GM18868 (cell line): ENCODE results near the gene TBRG4.

Source experiments
- ATAC-seq: cut with Tn5 transposase; IDR thresholded peaks from one replicate; pipeline ENCODE4 v1.9.1; 2021; ENCODE audit warnings: mild to moderate bottlenecking, moderate library complexity; ENCODE audit not compliant: unreplicated experiment

Gene TBRG4

GRCh38 chr7:45075871-45076796, 35.4 kb downstream of the TBRG4 start:
- ATAC-seq = no peak

GRCh38 chr7:45075355-45075644, 36.2 kb downstream of the TBRG4 start:
- ATAC-seq = no peak

DNA sequence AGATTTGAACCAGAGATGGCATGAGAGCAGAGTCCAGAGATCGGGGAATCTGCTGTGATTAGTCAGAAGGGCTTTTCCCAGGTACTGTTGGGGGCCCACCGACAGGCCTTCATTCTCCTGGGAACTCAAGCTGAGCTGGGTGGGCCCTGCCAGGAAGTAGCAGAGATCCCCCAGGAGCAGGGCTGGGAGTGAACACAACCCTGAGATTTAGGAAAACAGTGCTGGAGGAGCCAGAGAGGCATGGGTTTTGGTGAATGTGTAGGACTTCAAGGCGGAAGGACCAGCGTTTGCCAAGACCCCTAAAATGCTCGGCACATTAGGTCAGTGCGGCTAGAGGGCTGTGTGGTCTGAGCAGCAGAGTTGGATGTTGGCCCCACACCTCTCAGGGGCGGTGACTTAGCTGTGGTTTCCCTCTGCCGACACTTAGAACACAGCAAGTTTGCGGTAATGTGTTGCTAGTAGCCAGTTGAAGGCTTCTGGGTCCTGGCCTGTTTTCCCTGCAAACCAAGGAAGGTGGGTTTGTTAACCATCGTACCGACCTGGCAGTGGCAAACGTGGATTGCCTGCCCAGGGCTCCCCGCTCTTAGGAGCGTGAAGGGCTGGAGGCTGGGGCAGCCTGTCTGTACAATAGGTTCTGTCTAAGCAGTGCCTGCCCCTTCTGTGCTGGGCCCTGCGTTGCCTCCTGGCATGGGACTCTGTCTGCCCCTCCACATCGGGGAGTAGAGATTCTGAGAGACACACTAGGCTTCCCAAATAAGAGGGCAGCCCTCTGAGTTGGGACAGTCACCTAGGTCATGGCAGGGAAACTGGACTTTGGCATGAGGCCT, 36.8 kb downstream of the TBRG4 start:
- ATAC-seq = no peak

GRCh38 chr7:45073786-45074527, 37.5 kb downstream of the TBRG4 start:
- ATAC-seq = no peak

GRCh38 chr7:45073031-45073785, 38.3 kb downstream of the TBRG4 start:
- no peak for ATAC-seq

DNA sequence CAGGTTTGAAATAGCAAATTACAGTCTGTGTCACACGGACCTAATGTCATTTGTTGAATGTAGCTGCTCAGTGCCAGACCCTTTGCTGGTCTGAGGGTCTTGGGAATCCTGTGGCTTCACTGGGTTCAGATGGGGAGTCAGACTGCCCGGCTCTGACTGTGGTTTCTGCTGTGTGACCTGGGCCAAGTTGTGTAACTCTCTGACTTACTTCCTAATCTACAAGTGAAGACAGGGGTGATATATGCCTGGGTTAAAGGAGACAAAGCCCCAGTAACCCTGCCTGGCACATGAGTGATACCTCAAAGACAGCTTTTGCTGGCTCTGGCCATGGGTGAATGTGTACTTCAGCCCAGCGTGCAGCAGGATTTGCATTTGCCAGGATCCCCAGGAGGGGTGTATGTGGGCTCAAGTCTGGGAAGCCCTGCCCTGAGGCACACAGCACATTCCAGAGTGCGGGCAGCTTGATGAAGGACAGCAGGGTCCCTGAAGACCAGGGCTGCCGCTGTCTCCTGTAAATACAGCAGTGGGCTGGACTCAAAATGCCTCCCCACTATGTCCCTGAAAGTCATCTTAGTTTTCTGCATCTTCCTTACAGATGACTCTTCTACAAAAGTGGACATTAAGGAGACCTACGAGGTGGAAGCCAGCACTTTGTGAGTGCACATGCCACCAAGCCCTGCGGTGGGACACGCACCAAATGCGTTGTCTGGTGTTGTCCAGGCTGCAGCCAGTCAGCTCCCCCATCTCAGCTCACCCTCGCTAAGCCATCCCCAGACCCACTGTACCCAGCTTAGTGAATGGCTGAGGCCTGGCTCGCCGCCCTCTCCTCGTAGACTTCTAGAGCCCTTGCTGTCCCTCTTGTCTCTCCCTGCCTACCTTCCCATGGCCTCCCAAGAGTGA, 39.1 kb downstream of the TBRG4 start:
- no peak for ATAC-seq

DNA sequence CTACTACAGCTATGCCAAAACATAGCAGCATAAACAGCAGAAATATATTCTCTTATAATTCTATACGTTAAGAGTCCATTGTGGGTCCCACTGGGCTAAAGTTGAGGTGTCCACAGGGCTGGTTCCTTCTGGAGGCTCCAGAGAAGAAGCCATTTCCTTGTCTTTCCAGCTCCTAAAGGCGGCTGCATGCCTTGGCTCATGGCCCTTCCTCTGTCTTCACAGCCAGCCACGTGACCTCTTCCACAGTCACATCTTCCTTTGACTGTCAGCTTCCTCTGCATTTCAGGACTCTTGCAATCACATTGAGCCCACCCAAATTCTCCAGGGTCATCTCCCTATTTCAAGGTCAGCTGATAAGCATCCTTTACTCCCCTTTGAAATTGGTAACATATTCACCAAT, 40.0 kb downstream of the TBRG4 start:
- no peak for ATAC-seq

GRCh38 chr7:45070254-45070642, 41.2 kb downstream of the TBRG4 start:
- no peak for ATAC-seq

GRCh38 chr7:45069444-45070253, 41.8 kb downstream of the TBRG4 start:
- no peak for ATAC-seq

DNA sequence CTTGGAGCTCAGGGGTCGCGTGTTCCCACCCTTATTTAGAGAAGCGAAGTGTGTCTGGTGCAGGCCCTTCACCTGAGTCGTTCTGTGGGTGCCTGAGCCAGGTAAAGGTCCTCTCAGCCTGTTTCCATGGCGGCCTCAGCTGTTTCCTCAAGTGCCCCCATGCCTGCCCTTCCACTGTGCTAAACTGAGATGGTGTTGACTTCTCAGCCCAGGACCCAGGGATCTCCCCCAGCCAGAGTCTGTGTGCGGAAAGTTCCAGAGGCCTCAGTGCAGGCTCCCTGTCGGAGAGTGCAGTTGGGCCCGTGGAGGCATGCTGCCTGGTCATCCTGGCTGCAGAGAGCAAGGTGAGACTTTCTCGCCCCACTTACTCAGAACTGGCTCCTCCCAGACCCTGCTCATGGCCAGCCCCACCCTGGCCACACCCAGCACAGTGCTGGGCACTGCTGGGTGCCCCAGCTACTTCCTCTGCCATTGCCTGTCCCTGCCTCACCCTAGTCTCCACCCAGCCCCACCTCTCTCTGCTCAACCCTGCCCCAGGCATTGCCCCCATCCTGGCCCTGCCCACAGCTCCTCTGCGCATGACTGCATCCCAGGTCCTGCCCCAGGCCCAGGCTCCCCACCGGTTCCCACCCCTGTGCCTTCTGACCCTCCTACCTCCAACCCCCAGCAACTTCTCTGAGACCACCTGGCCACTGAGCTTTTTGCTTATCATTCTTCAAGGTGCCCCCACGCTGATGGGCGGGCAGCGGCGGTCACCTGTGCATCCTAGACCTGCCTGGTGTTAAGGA, 43.1 kb downstream of the TBRG4 start:
- ATAC-seq = no peak

- no peak for ATAC-seq
Measured at GRCh38 chr7:45067582-45067981, 43.9 kb downstream of the TBRG4 start.

DNA sequence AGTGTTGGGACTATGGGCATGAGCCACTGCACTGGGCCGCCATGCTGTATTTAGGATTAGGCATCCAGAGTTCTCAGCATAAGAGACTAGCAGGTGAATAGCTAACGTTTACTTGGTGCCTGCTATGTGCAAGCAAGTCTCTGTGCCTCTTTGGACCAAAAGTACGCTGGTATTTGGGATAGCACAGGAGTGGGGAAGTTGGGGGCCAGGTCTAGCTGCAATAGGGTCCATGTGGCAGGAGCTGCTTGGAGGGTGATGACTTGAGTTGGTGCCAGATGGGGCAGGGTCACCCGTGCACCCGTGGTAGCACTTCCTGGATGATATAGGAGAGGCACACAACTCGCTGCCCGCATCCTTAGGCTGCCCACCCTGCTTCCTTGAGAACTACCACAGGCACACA, 45.1 kb downstream of the TBRG4 start:
- ATAC-seq = no peak

DNA sequence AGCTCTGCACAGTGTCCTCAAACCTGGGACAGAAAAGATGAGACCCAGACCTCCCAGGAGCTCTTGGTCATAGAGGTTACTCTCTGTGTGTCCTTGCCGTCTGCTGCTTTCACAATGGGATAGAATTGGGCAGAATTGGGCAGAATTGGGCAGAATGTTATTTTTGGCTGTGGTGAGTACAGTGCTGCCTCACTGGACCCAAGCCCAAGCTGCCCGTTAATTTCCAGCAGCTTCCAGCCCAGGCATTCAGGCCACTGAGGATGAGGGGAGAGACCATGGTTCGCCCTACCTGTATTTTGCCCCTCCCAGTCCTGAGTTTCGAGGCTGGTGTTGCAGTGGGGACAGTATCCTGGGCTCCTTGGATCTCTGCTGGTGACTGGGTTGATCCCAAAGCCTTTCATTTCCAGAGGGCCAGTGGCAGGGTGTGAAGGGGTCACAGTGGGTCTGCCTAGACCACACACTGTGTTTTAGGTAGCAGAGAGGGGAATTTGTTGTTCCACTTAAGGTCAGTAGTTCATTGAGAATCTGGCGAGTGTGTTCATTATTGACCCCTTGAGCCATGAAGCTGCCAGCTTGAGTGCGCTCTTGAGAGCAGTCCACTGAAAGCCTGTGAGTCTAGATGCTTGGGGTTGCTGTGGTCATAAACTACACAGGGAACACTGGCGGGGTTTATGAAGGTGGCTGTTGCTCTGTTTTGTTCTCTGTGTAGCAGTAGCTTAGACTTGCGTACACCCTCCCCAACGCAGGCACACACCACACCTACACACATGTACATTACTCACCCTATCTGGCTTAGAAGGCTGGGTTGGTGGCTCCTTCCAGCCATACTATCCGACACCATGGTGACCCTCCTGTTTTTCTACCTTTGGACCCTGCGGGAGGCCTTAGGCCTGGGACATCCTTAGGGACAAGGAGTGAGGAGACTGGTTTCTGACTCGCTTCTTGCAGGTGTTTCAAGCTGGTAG, 46.2 kb downstream of the TBRG4 start:
- no peak for ATAC-seq

DNA sequence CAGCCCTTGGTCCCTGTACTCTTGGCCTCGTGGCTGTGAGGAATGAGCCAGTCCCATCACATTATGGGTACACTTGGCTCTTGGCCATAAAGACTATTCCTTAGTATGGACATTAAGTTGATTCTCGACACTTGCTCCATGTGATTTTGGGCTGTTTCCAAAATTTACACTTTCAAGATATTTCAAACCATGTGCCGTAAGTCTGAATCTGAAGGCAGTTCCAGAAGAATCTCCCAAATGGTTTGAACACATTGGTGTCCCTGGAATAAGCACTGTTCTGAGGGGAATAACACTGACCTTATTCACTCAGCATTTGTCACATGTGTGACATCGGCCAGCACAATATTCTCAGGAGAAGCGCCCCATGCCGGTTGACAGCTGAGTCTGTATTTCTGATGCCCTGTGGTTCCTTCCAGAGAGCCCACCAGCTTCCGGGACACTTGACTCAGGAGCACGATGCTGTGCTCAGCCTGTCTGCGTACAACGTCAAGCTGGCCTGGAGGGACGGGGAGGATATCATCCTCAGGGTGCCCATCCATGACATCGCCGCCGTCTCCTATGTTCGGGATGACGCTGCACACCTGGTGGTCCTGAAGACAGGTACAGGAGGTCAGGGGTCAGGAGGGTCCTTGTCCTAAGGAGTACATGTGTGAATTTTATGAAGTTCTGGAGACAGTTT, 47.3 kb downstream of the TBRG4 start:
- no peak for ATAC-seq

GRCh38 chr7:45061806-45062425, 49.6 kb downstream of the TBRG4 start:
- ATAC-seq = no peak

DNA sequence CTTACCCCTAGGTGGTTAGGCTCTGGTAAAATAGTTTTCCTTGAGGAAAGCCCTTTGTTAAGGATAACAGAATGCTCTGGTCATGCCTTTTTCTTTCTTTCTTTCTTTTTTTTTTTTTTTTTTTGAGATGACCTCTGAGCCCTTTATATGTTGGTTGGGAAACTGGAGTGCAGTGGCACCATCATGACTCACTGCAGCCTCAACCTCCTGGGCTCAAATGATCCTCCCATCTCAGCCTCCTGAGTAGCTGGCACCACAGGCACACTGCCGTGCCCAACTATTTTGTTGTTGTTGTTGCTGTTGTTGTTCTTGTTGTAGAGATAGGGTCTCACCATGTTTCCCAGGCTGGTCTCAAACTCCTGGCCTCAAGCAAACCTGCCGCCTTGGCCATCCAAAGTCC, 50.1 kb downstream of the TBRG4 start:
- ATAC-seq = no peak
